Uterus (tissue), 2 donors: Measurements from ENCODE around the gene POMGNT2.

ENCODE experiments used
- CTCF ChIP-seq, 4 experiments: fragments of 200-600 bp in 2 of 4; fragments of 450-650 bp in 2 of 4; sonication (generic) in 2 of 4; IDR thresholded peaks; one replicate each; pipeline ENCODE4 v1.5.1; 2016 to 2019; ENCODE audit warnings: antibody characterized with exemption in 4 of 4, mild to moderate bottlenecking in 2 of 4, moderate library complexity in 1 of 4
- POLR2A ChIP-seq, 2 donors: fragments of 450-650 bp; IDR thresholded peaks; one replicate each; pipeline ENCODE4 v1.6.1; 2016; ENCODE audit warnings: antibody characterized with exemption in 2 of 2, mild to moderate bottlenecking in 1 of 2, moderate library complexity in 1 of 2

- TF ChIP-seq CTCF (IDR thresholded peaks at IDR 0.05) (no peak), POLR2A (IDR thresholded peaks at IDR 0.05) (no peak)
Measured at GRCh38 chr3:43142472-43142871, 36.6 kb upstream of the POMGNT2 start.
